Neural cell (in vitro differentiated cells): ENCODE data around the gene ZFPM1.

Source experiments
- EP300 ChIP-seq: fragments of 450-650 bp; conservative IDR thresholded peaks from 2 replicates; pipeline ENCODE4 v1.6.1; 2014; ENCODE audit warnings: antibody characterized with exemption, mild to moderate bottlenecking, moderate library complexity; ENCODE audit not compliant: poor library complexity, severe bottlenecking
- EZH2 ChIP-seq: fragments of 200-600, 300-800 bp; shearing (Covaris generic), sonication (generic); IDR thresholded peaks from 2 replicates; pipeline ENCODE4 v1.6.1; 2014; ENCODE audit warnings: antibody characterized with exemption, low read length, borderline replicate concordance, mild to moderate bottlenecking; ENCODE audit not compliant: insufficient read depth, poor library complexity, severe bottlenecking
- MXI1 ChIP-seq: fragments of 450-650 bp; conservative IDR thresholded peaks from 2 replicates; pipeline ENCODE4 v1.6.1; 2014; ENCODE audit warnings: antibody characterized with exemption, mild to moderate bottlenecking; ENCODE audit not compliant: poor library complexity, severe bottlenecking
- POLR2AphosphoS5 ChIP-seq: IDR thresholded peaks from 2 replicates; pipeline ENCODE4 v1.6.1; 2012
- RAD21 ChIP-seq: fragments of 450-650 bp; conservative IDR thresholded peaks from 2 replicates; pipeline ENCODE4 v1.6.1; 2014; ENCODE audit warnings: antibody characterized with exemption, mild to moderate bottlenecking, moderate library complexity
- REST ChIP-seq: IDR thresholded peaks from 2 replicates; pipeline ENCODE4 v1.6.1; 2012; ENCODE audit warnings: borderline replicate concordance
- SMC3 ChIP-seq: fragments of 450-650 bp; conservative IDR thresholded peaks from 2 replicates; pipeline ENCODE4 v1.6.1; 2014; ENCODE audit warnings: antibody characterized with exemption, mild to moderate bottlenecking, moderate library complexity; ENCODE audit not compliant: poor library complexity
- TAF1 ChIP-seq: IDR thresholded peaks from 2 replicates; pipeline ENCODE4 v1.6.1; 2012; ENCODE audit warnings: low read depth
- TF ChIP-seq, protein P1 (sequence below): fragments of 450-650 bp; IDR thresholded peaks from 2 replicates; pipeline ENCODE4 v1.5.1; 2014; ENCODE audit warnings: antibody characterized with exemption, mild to moderate bottlenecking, moderate library complexity; ENCODE audit not compliant: poor library complexity, severe bottlenecking

- TF ChIP-seq, protein P1, sequence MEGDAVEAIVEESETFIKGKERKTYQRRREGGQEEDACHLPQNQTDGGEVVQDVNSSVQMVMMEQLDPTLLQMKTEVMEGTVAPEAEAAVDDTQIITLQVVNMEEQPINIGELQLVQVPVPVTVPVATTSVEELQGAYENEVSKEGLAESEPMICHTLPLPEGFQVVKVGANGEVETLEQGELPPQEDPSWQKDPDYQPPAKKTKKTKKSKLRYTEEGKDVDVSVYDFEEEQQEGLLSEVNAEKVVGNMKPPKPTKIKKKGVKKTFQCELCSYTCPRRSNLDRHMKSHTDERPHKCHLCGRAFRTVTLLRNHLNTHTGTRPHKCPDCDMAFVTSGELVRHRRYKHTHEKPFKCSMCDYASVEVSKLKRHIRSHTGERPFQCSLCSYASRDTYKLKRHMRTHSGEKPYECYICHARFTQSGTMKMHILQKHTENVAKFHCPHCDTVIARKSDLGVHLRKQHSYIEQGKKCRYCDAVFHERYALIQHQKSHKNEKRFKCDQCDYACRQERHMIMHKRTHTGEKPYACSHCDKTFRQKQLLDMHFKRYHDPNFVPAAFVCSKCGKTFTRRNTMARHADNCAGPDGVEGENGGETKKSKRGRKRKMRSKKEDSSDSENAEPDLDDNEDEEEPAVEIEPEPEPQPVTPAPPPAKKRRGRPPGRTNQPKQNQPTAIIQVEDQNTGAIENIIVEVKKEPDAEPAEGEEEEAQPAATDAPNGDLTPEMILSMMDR, result no peak
- no peak for TF ChIP-seq EZH2
- TF ChIP-seq POLR2AphosphoS5, result no peak
- TF ChIP-seq SMC3, result no peak
- no peak for TF ChIP-seq RAD21
- no peak for TF ChIP-seq REST
- no peak for TF ChIP-seq TAF1
- no peak for TF ChIP-seq EP300
- TF ChIP-seq MXI1, result no peak
These were observed 22.3 kb upstream of the ZFPM1 start for GRCh38 chr16:88430524-88431446.
